ENCODE measurements around the gene CARS2.

The CARS2 gene

GRCh38 chr13:110714797-110715394 is 9.0 kb upstream of the CARS2 start:
- no peak for TF ChIP-seq CTCF (IDR thresholded peaks at IDR 0.05; ENCODE audit: low read depth, low read length)
- H3K4me3 ChIP-seq (ENCODE audit: low read depth, low read length): peak overlapping the region; percentile 89

- H3K4me3 ChIP-seq (ENCODE audit: low read depth, low read length): peak overlapping the region; percentile 89
- no peak for TF ChIP-seq CTCF (IDR thresholded peaks at IDR 0.05; ENCODE audit: low read depth, low read length)
These were observed 8.3 kb upstream of the CARS2 start for GRCh38 chr13:110713981-110714796.

DNA sequence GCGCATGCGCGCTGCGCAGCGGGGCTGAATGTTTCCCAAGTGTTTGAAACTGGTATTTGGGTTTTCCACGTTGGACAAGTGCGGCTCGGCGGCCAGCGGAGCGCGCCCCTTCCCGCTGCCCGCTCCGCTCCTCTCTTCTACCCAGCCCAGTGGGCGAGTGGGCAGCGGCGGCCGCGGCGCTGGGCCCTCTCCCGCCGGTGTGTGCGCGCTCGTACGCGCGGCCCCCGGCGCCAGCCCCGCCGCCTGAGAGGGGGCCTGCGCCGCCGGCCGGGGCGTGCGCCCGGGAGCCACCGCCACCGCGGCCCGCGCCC is 7.7 kb upstream of the CARS2 start, which contains the start of gene ING1:
TSS of gene ING1 (plus strand) at position 59 of the 311 bp plus-strand sequence. CDS start 450 bp downstream, outside the sequence.
- peak within 1 kb of the TSS; percentile 89 for H3K4me3 ChIP-seq (ENCODE audit: low read depth, low read length)
- no peak for TF ChIP-seq CTCF (IDR thresholded peaks at IDR 0.05; ENCODE audit: low read depth, low read length)

GRCh38 chr13:110712849-110713641 is 7.1 kb upstream of the CARS2 start:
- H3K4me3 ChIP-seq (ENCODE audit: low read depth, low read length): peak overlapping the region; percentile 89
- no peak for TF ChIP-seq CTCF (IDR thresholded peaks at IDR 0.05; ENCODE audit: low read depth, low read length)

DNA sequence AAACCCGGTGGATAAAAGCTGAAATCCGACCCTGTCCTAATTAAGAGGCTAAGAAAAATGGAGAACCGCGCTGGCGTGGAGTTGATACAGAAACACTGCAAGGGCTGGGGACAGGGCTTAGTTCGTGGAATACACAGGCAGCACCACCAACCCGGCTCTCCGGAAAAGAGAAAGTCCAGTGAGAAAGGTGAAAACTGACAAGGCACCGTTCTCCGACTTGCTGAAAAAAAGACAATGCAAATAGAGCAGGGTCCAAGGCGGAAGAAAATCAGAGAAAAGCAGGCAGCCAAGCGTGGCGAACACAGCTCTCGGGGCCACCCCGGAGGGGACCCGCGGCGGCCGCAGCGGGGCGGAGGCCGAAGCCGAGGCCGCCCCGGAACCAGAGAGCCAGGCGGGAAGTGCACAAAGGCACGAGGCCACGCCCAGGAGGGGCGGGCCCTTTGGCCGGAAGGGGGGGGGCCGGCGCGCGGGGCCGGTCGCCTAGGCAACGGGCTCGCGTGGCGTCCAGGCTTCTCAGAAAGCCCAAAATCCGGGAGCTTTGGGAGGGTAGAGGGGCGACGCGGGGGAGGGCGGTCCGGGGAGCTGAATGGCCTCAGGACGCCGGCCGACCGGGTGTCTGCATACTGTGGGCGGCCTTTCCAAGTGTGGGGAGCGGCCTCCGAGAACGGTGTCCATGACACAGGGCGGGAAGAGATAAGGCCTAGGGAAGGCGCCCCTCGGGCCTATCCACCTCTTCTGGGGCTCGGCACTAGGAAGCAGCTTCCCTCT is 6.3 kb upstream of the CARS2 start:
- H3K4me3 ChIP-seq (ENCODE audit: low read depth, low read length): peak overlapping the region; percentile 89

More for the DNA sequence above, 6.3 kb upstream of the CARS2 start:
- no peak for TF ChIP-seq CTCF (IDR thresholded peaks at IDR 0.05; ENCODE audit: low read depth, low read length)

Data from WI38 (cell line).